CD4-positive, alpha-beta T cell treated with Interleukin-6 at 100 ng/mL for 8 hours (primary cell): Measurements from ENCODE around the gene C1QTNF12.

Experiments used
- DNase-seq: peaks from one replicate; pipeline ENCODE4 v3.0.0-alpha.2; 2020; ENCODE audit warnings: mixed read lengths, low spot score

Gene C1QTNF12

GRCh38 chr1:1228596-1229321, 17.8 kb downstream of the C1QTNF12 start:
- DNase-seq: no peak

DNA sequence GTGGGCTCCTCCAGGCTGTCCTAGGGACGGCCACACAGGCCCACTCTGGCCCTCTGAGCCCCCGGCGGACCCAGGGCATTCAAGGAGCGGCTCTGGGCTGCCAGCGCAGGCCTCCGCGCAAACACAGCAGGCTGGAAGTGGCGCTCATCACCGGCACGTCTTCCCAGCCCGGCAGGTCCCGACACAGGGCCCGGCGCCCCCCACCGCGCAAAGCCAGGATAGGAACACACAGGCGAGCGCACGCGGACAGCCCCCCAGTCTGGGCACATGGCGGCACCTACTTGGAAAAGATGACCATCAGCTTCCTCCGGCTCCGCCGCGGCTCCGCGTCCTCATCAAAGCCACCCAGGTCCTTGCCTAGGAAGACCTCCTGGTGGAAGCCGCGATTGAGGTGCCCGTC, 18.3 kb downstream of the C1QTNF12 start:
- DNase-seq: no peak

DNA sequence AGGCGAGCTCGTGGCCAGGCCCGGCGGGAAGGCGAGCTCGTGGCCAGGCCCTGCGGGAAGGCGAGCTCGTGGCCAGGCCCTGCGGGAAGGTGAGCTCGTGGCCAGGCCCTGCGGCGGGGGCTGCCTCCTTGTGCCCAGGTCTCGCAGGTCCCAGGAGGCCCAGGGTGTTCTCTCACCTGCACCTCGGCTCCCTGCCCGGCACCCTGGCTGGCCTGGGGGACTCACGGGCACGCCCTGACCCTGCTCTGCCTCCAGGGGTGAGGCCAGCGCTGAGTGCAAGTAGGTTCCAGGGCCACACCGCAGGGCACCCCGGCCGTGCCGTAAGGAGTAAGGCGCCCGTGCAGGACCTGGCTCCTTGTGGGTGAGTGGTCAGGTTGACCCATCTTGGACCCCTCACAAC, 19.1 kb downstream of the C1QTNF12 start:
- DNase-seq: no peak

GRCh38 chr1:1226566-1227362, 19.8 kb downstream of the C1QTNF12 start:
- no peak for DNase-seq

DNA sequence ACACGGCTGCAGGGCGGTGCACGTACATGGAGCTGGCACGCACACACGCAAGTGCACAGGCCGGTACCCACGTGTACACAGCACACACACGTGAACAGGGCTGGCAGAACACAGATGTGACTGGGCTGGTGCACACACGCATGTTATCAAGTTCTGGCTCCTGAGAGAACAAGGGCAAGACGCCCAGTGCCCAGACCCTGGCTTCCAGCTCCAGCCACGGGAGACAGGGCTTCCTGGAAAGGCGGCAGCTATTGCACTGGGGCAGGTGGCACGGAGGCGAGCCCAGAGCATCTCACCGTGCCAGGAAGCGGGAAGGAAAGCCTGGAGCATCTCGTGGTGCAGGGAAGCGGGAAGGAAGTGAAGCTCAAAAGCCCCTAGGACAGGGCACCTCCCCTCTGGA, 20.6 kb downstream of the C1QTNF12 start:
- no peak for DNase-seq

DNA sequence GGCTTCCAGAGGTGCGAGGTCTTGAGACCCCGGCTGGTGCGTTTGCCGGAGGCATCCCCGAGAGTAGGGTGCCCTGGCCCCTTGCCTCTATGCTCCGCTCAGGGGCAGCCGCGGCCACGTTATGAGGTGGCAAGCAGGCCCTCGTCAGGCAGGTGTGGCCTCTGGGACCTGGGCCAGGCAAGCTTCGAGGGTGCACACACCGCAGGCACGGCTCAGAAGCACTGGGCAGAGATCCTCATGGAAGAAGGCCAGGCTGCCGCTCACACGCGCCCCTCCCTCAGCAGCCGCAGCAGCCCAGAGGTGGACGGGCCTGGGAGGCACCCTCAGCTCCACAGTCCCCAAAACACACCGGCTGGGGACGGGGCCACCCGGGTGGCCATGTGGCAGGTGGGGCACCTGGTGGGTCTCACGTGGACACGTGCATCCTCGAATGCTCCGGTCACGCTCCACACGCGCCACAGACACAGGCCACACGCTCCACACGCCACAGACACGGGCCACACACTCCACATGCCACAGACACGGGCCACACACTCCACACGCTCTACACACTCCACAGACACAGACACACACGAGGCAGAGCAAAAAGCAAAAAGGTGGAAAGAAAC, 21.2 kb downstream of the C1QTNF12 start:
- no peak for DNase-seq

GRCh38 chr1:1223891-1224290, 22.6 kb downstream of the C1QTNF12 start:
- DNase-seq: no peak

DNA sequence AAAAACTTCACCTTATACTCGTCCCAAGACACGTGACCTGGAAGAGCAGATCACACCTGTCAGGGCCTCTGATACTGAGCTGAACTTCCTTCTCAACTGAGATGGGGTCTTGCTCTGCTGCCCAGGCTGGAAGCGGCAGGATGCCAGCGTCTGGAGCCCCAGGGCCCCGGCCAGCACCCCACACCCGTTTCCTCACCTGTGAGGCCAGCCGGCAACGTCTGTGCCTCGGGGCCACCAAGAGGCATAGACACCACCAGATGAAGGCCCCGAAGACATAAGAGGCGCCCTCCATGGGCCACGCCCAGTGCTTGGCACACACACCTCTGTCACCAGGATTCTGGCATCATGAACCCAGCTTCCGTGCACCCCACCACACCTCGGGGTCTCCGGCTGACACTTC, 23.2 kb downstream of the C1QTNF12 start:
- no peak for DNase-seq

- no peak for DNase-seq
Observed at GRCh38 chr1:1222575-1223225, 23.8 kb downstream of the C1QTNF12 start.

DNA sequence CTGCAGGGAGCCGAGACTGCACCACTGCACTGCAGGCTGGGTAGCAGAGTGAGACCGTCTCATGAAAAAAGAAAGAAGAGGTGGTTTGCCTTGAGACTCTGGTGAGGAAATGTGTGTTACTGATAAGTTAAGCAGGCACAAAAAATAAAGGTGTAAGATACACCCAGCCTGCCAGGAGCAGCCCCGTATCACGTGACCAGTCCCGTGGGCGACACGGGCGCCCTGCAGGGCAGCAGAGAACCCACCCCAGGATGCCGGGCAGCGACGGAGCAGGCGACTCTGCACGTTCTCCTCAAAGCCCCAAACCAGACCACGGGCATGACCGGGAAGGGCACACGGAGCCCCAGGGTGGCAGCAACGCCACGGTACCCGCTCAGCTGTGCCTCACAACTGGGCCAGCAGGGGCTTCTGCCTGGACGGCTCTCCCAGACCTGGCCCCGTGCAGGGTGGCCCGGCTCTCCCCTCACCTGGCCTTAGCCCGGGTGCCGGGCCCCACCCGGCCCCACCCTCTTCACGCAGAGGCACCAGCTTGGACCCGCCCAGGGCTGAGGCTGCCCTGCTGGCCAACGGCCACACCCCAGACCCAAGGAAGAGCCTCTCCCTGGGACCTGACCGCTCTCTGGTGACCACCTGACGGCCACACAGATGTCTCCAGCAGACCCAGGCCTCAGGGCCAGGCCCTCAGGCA, 24.5 kb downstream of the C1QTNF12 start:
- no peak for DNase-seq

- DNase-seq: no peak
Observed at GRCh38 chr1:1220197-1220596, 26.3 kb downstream of the C1QTNF12 start.

DNA sequence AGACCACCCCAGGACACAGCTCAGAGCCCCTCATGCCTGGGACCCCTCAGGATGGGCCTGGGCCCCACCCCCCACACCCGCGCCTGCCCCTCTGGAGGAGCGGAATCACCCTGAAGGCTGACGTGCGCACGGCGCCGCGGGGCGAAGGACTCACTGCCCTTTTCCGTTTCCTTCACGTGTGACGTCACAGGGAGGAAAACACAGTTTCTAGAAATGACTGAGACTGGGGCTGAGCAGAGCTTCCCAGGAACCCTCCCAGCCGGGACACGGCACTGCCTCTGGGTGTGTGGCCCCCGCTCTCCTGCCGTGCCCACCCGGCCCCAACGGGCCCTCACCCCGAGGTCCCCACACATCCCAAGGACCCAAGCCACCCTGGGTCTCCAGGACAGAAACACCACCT, 27.2 kb downstream of the C1QTNF12 start:
- peak; percentile 43 for DNase-seq

DNA sequence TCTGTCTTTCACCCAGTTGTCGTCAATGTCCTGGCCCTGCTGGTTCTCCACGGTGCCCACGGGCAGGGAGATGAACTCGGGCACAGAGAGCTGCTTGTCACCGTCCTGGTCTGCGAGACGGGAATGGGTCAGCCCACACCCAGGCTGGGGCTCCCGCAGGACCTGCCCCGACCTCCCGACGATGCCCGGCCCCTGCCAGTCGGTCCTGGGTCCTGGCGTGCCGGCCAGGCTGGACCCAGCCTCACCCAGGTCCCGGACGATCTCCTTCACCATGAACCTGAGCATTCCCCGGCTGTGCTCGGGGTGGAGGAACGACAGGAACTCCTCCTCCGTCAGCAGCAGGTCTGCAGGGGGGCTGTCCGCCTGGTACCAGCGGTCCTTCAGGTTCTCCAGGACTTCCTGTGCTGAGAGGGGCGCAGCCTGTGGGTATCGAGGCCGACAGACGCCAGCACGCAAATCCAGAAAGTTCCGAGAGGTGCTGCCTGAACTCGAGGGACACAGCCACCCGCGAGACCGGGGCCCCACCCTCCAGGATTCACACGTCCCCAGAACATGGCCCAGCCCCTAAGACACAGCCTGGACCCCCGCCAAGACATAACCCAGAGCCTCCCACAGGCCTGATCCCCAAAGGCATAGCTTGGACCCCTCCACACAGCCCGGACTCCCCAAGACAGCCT, 27.9 kb downstream of the C1QTNF12 start:
- DNase-seq: no peak

DNA sequence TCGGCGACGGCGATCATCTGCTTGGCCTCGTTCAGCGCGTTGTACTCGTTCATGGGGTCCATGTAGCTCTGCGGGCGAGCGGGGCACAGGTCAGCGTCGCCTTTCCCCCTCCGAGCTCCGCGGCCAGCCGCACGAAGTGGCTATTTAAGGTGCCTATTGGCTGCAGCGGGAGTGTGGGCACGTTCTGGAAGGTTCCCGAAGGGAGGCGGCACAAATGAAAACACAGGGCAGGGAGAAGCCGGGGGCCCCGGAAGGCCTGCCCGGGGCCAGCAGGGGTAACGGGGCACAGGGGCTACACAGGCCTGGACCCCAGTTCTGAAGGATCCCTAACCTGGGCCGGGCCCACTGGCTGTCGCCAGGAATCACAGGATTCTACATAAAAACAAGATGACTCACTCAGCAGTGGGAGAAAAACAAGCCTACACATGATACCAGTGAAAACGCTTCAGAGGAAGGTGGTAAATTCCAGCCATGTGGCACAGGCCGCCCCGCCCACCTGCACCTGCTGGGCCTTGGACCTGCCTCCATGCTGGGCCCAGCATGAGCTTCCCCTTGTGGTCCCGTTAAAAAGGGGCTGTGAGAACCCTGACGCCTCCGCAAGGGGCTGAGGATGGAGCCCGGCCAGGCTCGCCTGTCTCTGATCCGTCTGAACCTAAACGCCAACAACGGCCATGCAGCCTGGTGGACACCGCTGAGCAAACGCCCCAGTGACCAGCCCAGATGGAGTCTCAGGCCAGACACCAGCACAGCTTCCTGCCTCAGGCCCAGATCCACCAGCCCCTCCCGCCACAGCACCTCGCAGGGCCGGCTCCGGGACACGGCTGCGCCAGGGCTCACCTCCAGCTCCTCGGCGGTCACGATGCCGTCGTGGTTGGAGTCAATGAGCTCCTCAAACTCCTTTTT, 28.6 kb downstream of the C1QTNF12 start:
- DNase-seq: no peak

GRCh38 chr1:1216770-1217620, 29.5 kb downstream of the C1QTNF12 start:
- peak; percentile 29 for DNase-seq

DNA sequence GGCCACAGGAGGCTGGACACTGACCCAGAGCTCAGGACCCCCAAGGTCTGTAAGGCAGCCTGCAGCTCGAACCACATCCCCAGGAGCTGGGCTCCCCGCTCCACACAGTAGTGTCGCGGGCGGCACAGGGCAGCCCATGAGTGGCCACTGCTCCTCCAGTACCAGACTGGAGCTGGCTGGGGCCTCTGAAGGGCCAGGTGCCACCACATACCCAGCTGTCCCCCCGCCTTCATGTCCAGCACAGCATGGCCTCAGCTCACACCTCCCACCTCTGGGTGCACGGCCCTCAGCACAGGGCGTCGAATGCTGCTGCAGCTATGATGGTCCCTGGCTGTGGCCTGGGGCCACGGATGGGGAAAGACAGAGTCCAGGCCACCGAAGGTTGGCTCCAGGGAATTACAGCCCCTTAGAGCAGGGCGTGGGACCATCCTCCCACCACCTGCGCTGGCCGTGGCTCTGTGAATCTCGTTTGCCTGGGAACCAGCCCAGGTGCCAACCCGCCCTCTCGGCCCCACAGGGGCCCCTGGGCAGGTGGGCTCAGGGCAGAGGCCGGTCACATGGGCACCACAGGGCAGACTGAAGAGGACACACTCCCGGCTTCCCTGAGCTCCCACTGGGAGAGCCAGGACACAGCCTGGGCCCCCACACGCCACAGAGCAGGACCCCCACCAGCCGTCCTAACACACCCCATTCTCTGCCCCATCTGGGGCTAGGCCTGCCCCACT, 30.5 kb downstream of the C1QTNF12 start:
- no peak for DNase-seq

DNA sequence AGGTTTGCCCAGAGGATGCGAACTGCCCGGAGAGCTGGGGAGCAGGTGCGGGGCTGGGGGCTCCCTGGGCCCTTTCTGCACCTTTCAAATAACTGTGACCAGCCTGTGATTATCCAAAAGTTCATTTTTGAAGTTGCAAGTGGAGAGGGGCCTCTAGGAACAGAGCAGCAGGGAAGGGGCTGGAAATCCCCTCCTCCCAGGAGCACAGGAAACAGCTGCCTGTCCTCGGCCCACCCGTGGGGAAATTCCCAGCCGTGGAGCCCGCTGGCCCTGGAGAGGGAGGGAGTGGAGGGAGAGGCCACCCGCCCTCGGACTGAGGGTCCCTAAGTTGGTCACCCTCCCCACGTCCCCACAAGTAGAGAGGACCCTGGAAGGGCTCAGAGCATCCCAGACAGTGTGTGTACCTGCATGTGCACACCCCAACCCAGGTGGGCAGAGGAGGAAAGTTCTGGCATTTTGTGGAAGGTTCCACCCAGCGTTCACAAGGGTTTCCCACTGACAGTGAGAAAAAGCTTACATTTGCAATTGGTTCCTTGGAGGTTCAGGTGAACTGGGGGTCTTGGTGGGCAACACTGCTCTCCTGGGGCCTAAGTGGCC, 31.3 kb downstream of the C1QTNF12 start:
- no peak for DNase-seq
